Astrocyte (in vitro differentiated cells and primary cell): ENCODE data around the gene PACRG.

ENCODE experiments used
- CTCF ChIP-seq: IDR thresholded peaks from 2 replicates; pipeline ENCODE4 v1.5.1; 2011; ENCODE audit warnings: low read depth, mild to moderate bottlenecking, inconsistent platforms, low read length, moderate library complexity; ENCODE audit not compliant: insufficient read depth
- EZH2 ChIP-seq: IDR thresholded peaks from 2 replicates; pipeline ENCODE4 v1.6.1; 2012; ENCODE audit warnings: mild to moderate bottlenecking, low read length, inconsistent platforms; ENCODE audit not compliant: insufficient read depth

GRCh38 chr6:163179721-163180120 is 451.9 kb downstream of the PACRG start:
- TF ChIP-seq CTCF: no peak
- TF ChIP-seq EZH2: no peak
